Hepatocyte (in vitro differentiated cells): Measurements from ENCODE around the gene LY86. TPM values are rescaled to one million over a fixed set of nuclear protein-coding genes. Genes with fewer than 3 reads are reported as not detected.
"Not testable (repeated sequence)": the region's sequence is repeated elsewhere in the genome, so short reads cannot be mapped to it uniquely, and the experiment has no call there.

Experiments
- DNase-seq: peaks from one replicate; pipeline ENCODE4 v3.0.0-alpha.2; 2016; ENCODE audit warnings: low spot score
- H2AFZ ChIP-seq: fragments of 200-600 bp; sonication (generic); 2 replicates; pipeline ENCODE4 v1.6.0; 2016; ENCODE audit warnings: antibody characterized with exemption, mild to moderate bottlenecking
- H3K27ac ChIP-seq: fragments of 200-600 bp; sonication (generic); 2 replicates; pipeline ENCODE4 v1.5.1; 2016; ENCODE audit warnings: mild to moderate bottlenecking
- H3K27me3 ChIP-seq: fragments of 200-600 bp; sonication (generic); 2 replicates; pipeline ENCODE4 v1.6.1; 2016
- H3K36me3 ChIP-seq: fragments of 200-600 bp; sonication (generic); replicated peaks from 2 replicates; pipeline ENCODE4 v1.5.1; 2016; ENCODE audit warnings: low read depth; ENCODE audit not compliant: insufficient read depth
- H3K4me1 ChIP-seq: fragments of 200-600 bp; sonication (generic); 2 replicates; pipeline ENCODE4 v1.5.1; 2016; ENCODE audit warnings: mild to moderate bottlenecking, moderate library complexity; ENCODE audit not compliant: insufficient read depth
- H3K4me2 ChIP-seq: fragments of 200-600 bp; sonication (generic); 2 replicates; pipeline ENCODE4 v1.6.0; 2016
- H3K4me3 ChIP-seq: fragments of 200-600 bp; sonication (generic); 2 replicates; pipeline ENCODE4 v1.5.1; 2016; ENCODE audit warnings: mild to moderate bottlenecking
- H3K79me2 ChIP-seq: fragments of 200-600 bp; sonication (generic); 2 replicates; pipeline ENCODE4 v1.6.0; 2017; ENCODE audit warnings: mild to moderate bottlenecking
- H3K9me2 ChIP-seq: fragments of 200-600 bp; sonication (generic); replicated peaks from 2 replicates; pipeline ENCODE4 v1.6.0; 2017; ENCODE audit warnings: mild to moderate bottlenecking; ENCODE audit not compliant: insufficient read depth
- H3K9me3 ChIP-seq: fragments of 200-600 bp; sonication (generic); 2 replicates; pipeline ENCODE4 v1.5.1; 2016; ENCODE audit warnings: low read depth, mild to moderate bottlenecking
- H4K20me1 ChIP-seq: fragments of 200-600 bp; sonication (generic); 2 replicates; pipeline ENCODE4 v1.6.0; 2016; ENCODE audit warnings: mild to moderate bottlenecking; ENCODE audit not compliant: insufficient read depth, poor library complexity, severe bottlenecking
- EZH2 ChIP-seq: fragments of 200-600 bp; sonication (generic); IDR thresholded peaks from 2 replicates; pipeline ENCODE4 v1.6.1; 2016; ENCODE audit warnings: antibody characterized with exemption, mild to moderate bottlenecking, borderline replicate concordance
- EZH2phosphoT487 ChIP-seq: fragments of 200-600 bp; sonication (generic); IDR thresholded peaks from one replicate; pipeline ENCODE4 v1.6.1; 2018; ENCODE audit warnings: antibody characterized with exemption, mild to moderate bottlenecking, low read depth, moderate library complexity; ENCODE audit not compliant: unreplicated experiment, severe bottlenecking
- WGBS: methylation state at CpG from one replicate; pipeline ENCODE4 v1.1.6; 2016; ENCODE audit warnings: low lambda C conversion rate; ENCODE audit errors: missing lambda C conversion rate; 5-methylcytosine and 5-hydroxymethylcytosine counted together
- polyA plus RNA-seq: library from polyadenylated mRNA; unstranded; fragments of >200 nt; fragmentation: Nextera tagmentation; extraction: Ambion mirVana; gene quantifications from 2 replicates; pipeline ENCODE4 v1.2.1, GENCODE V29; 2016
- total RNA-seq: library from RNA; depleted of rRNA; stranded (reverse); fragments of >200 nt; gene quantifications from 2 replicates; pipeline ENCODE4 v1.2.3, GENCODE V29; 2014
- TF ChIP-seq, protein P1 (sequence below): fragments of 200-600 bp; sonication (generic); IDR thresholded peaks from 2 replicates; pipeline ENCODE4 v1.5.1; 2016; ENCODE audit warnings: antibody characterized with exemption, mild to moderate bottlenecking; ENCODE audit not compliant: poor library complexity

Gene LY86
- total and polyA plus RNA-seq, 2 experiments from 2014 or later, result 0.27 to 0.82 TPM

GRCh38 chr6:6661684-6662083 lies 73.2 kb downstream of the LY86 start:
- H3K4me1 ChIP-seq, result no peaks in the 10 kb centered on the region
- H3K27ac ChIP-seq, result no peak overlapping the region
- H3K27me3 ChIP-seq, result no peaks in the 10 kb centered on the region
- H2AFZ ChIP-seq, result no peak overlapping the region
- WGBS, result 48% methylated on average over 3 of the region's 3 CpGs
- H4K20me1 ChIP-seq, result no peaks in the 10 kb centered on the region
- no peaks in the 10 kb centered on the region for H3K9me2 ChIP-seq
- peak; percentile 69 for DNase-seq
- H3K9me3 ChIP-seq, result no peaks in the 10 kb centered on the region
- no peaks in the 10 kb centered on the region for H3K79me2 ChIP-seq
- H3K4me3 ChIP-seq, result no peak overlapping the region
- H3K4me2 ChIP-seq, result no peak overlapping the region
- TF ChIP-seq EZH2 (no peak), EZH2phosphoT487 (no peak)
- TF ChIP-seq, protein P1, sequence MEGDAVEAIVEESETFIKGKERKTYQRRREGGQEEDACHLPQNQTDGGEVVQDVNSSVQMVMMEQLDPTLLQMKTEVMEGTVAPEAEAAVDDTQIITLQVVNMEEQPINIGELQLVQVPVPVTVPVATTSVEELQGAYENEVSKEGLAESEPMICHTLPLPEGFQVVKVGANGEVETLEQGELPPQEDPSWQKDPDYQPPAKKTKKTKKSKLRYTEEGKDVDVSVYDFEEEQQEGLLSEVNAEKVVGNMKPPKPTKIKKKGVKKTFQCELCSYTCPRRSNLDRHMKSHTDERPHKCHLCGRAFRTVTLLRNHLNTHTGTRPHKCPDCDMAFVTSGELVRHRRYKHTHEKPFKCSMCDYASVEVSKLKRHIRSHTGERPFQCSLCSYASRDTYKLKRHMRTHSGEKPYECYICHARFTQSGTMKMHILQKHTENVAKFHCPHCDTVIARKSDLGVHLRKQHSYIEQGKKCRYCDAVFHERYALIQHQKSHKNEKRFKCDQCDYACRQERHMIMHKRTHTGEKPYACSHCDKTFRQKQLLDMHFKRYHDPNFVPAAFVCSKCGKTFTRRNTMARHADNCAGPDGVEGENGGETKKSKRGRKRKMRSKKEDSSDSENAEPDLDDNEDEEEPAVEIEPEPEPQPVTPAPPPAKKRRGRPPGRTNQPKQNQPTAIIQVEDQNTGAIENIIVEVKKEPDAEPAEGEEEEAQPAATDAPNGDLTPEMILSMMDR, result no peak
- H3K36me3 ChIP-seq, result no peaks in the 10 kb centered on the region

DNA sequence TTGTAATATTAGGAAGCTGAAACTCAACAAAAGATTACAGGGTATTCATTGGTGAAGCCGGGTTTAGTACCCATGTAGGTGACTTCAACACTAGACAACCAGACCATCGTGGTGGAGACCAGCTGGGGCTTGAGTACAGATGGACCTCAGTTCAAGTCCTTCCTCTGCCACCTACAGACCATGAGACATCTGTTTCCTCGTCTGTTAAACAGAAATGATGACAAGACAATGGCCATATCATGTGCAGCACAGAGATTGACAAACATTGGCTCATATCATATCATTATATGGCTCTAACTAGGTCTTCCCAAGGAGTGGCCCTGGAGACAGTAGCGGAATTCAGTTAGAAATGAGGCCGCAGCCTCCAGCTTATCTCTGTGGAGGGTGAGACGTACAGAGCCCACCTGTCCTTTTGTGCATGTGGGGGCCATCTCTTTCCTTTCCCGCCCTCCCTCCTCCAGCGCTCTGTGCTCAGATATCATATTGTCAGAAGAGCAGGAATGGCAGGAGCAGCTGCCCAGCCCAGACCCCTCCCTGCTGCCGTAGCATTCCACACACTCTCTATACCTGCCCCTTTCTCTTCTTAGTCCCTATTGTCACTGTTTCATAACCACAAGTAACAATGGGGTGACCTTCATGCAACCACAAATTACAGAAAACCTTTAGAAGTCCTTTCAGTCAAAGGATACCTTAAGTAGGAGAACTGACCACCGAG lies 75.1 kb downstream of the LY86 start:
- Histone ChIP-seq H3K9me3 (no peaks in the 10 kb centered on the region), H2AFZ (no peak overlapping the region), H3K4me2 (no peak overlapping the region), H3K36me3 (no peaks in the 10 kb centered on the region), H3K27ac (no peak overlapping the region), H3K4me3 (no peak overlapping the region), H3K79me2 (no peaks in the 10 kb centered on the region), H3K27me3 (no peaks in the 10 kb centered on the region), H3K9me2 (no peaks in the 10 kb centered on the region), H3K4me1 (no peaks in the 10 kb centered on the region), H4K20me1 (no peaks in the 10 kb centered on the region)
- 86% methylated on average over 10 of the region's 10 CpGs for WGBS
- no peak for DNase-seq
- TF ChIP-seq EZH2phosphoT487, result no peak
- TF ChIP-seq, protein P1, result no peak
- TF ChIP-seq EZH2, result no peak

DNA sequence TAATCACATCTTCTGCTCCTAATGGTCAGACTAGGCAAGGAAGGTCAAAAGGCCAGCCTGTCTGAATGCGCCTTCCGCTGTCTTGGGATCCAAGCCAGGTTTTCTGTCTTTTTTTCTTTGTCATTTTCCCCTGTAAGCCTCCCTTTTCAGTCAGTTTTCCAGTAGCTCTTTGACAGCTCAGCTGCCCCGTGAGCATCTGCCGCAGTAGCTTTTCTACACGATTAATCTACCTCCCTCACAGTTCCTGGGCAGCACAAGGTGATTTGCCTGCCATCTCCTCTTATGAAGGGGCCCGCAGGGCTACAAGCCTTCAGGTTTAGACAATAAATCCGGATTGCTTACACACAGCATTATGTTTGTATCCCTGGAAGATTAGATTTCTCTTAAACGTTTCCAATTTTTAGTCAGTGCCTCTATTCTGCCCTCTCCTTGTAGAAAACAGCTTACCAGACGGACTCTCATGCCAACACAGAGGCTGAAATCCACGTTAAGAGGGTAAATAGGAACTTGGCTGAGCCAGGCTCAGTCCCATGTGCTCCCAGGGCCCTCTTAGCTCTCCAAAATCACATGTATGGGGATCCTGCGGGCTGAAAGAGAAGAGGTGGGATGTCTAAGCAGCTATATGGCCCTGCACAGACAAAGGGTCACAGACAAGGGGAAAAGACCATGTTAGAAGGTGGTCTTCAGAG lies 77.2 kb downstream of the LY86 start:
- Histone ChIP-seq H3K27me3 (no peaks in the 10 kb centered on the region), H3K9me2 (no peaks in the 10 kb centered on the region), H2AFZ (no peak overlapping the region), H3K4me3 (no peak overlapping the region), H3K36me3 (no peaks in the 10 kb centered on the region), H3K4me1 (no peaks in the 10 kb centered on the region), H3K9me3 (no peaks in the 10 kb centered on the region), H3K79me2 (no peaks in the 10 kb centered on the region), H3K27ac (no peak overlapping the region), H4K20me1 (no peaks in the 10 kb centered on the region), H3K4me2 (peak overlapping the region; percentile 10)
- no peak for DNase-seq
- 43% methylated on average over 11 of the region's 11 CpGs for WGBS
- no peak for TF ChIP-seq EZH2
- peak; percentile 85 for TF ChIP-seq EZH2phosphoT487
- TF ChIP-seq, protein P1, result no peak

DNA sequence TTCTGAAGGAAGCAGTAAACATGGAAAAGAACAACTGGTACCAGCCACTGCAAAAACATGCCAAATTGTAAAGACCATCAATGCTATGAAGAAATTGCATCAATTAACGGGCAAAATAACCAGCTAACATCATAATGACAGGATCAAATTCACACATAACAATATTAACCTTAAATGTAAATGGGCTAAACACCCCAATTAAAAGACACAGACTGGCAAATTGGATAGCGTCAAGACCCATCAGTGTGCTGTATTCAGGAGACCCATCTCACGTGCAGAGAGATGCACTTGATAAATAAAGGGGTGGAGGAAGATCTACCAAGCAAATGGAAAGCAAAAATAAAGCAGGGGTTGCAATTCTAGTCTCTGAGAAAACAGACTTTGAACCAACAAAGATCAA lies 81.6 kb downstream of the LY86 start:
- WGBS, result 79% methylated on average over 3 of the region's 3 CpGs
- H4K20me1 ChIP-seq, H2AFZ ChIP-seq, H3K4me2 ChIP-seq, H3K4me1 ChIP-seq, H3K36me3 ChIP-seq, H3K9me2 ChIP-seq, H3K4me3 ChIP-seq, H3K9me3 ChIP-seq, H3K27ac ChIP-seq, H3K27me3 ChIP-seq, DNase-seq, H3K79me2 ChIP-seq: not testable (repeated sequence)
